Transverse colon (tissue), 4 donors: ENCODE measurements around the gene CYB5D1. TPM values are rescaled to one million over a fixed set of nuclear protein-coding genes. Genes with fewer than 3 reads are reported as not detected.

Source experiments
- DNase-seq: peaks from one replicate; pipeline ENCODE4 v3.0.0-alpha.2; 2019
- H3K27ac ChIP-seq, 4 donors: fragments of 200-600 bp; sonication (generic); 2 replicates each; pipeline ENCODE4 v1.5.1; 2016 to 2018; ENCODE audit warnings: inconsistent platforms in 4 of 4
- H3K27me3 ChIP-seq: fragments of 200-600 bp; sonication (generic); 2 replicates; pipeline ENCODE4 v1.5.1; 2017; ENCODE audit warnings: inconsistent platforms
- H3K36me3 ChIP-seq, 4 donors: fragments of 200-600 bp; sonication (generic); 2 replicates each; pipeline ENCODE4 v1.5.1; 2017 to 2019; ENCODE audit warnings: inconsistent platforms in 4 of 4
- H3K4me1 ChIP-seq, 4 donors: fragments of 200-600 bp; sonication (generic); 2 replicates each; pipeline ENCODE4 v1.5.1; 2017 to 2020; ENCODE audit warnings: inconsistent platforms in 4 of 4
- H3K4me3 ChIP-seq, 4 donors: fragments of 200-600 bp; sonication (generic); 1 replicate in 1 of 4; 2 replicates in 3 of 4; pipeline versions ENCODE4 v1.5.1 to v1.6.1; 2017 to 2019; ENCODE audit warnings: inconsistent platforms in 4 of 4
- H3K9me3 ChIP-seq, 2 donors: fragments of 200-600 bp; sonication (generic); 2 replicates each; pipeline ENCODE4 v1.5.1; 2017 to 2019; ENCODE audit warnings: inconsistent platforms in 2 of 2
- CTCF ChIP-seq, 5 experiments: fragments of 200-600 bp in 3 of 5; fragments of 450-650 bp in 2 of 5; sonication (generic) in 3 of 5; IDR thresholded peaks; 1 replicate in 2 of 5; 2 replicates in 3 of 5; pipeline ENCODE4 v1.5.1; 2016 to 2017; ENCODE audit warnings: antibody characterized with exemption in 5 of 5, inconsistent platforms in 3 of 5, mild to moderate bottlenecking in 2 of 5, moderate library complexity in 1 of 5
- EP300 ChIP-seq: sonication (generic); formaldehyde crosslinking; IDR thresholded peaks from one replicate; pipeline ENCODE4 v1.6.1; 2017; ENCODE audit warnings: antibody characterized with exemption, low read depth
- POLR2A ChIP-seq: fragments of 450-650 bp; IDR thresholded peaks from one replicate; pipeline ENCODE4 v1.6.1; 2016; ENCODE audit warnings: antibody characterized with exemption, mild to moderate bottlenecking, moderate library complexity
- POLR2AphosphoS5 ChIP-seq, 3 donors: sonication (generic); formaldehyde crosslinking; IDR thresholded peaks; one replicate each; pipeline ENCODE4 v1.6.1; 2016; ENCODE audit warnings: antibody characterized with exemption in 3 of 3
- WGBS, 2 donors: methylation state at CpG; one replicate each; pipeline ENCODE4 v1.1.5; 2018; ENCODE audit warnings: low coverage in 1 of 2; 5-methylcytosine and 5-hydroxymethylcytosine counted together
- in situ Hi-C, 4 donors: fragments of 200-750 bp; cut with MboI; loops; one replicate each; pipeline versions ENCODE4 v1.15.0 to v1.15.1; 2017; ENCODE audit warnings: low sequenced_read_pairs in 3 of 4, low pct_ligation_motif_present in 1 of 4, low pct_unique_long_range_greater_than_20kb in 1 of 4
- intact Hi-C: fragments of 100-400 bp; cut with DNase I; formaldehyde crosslinking; loops from one replicate; pipeline ENCODE4 v1.15.1; 2023; ENCODE audit warnings: low total_unique reads
- total RNA-seq, 4 donors: library from RNA; depleted of rRNA; stranded (reverse); fragments of >200 nt; gene quantifications; one replicate each; pipeline ENCODE4 v1.1.0, GENCODE V29; 2016

CYB5D1 gene
- total RNA-seq, 4 donors from 2014 or later: 4.9 to 50.4 (median 9.6) TPM; not detected in 1

- intact Hi-C loops: no loop called here
- Histone ChIP-seq H3K4me3 (no peak overlapping the region), H3K27me3 (no peaks in the 10 kb centered on the region), H3K36me3 (peaks cover 0 to 11% (median 0%) of the 10 kb centered on the region in 4 donors), H3K4me1 (peaks cover 9 to 59% (median 38%) of the 10 kb centered on the region in 4 donors), H3K9me3 (no peaks in the 10 kb centered on the region), H3K27ac (peak overlapping the region; percentile 93 to 99 (median 96))
- no peak for TF ChIP-seq EP300
- no peak for TF ChIP-seq POLR2A
- no peak for TF ChIP-seq CTCF (IDR thresholded peaks at IDR 0.05)
- no peak for TF ChIP-seq POLR2AphosphoS5 (IDR thresholded peaks at IDR 0.05)
- in situ Hi-C loops: no loop called here
- no peak for DNase-seq
- 44 to 48% methylated on average over 7 of the region's 7 CpGs for WGBS, 2 donors
These were observed 23.7 kb downstream of the CYB5D1 start for GRCh38 chr17:7881276-7882054.

GRCh38 chr17:7882068-7882467, 24.3 kb downstream of the CYB5D1 start:
- in situ Hi-C loops: no loop called here

GRCh38 chr17:7882629-7883028, 24.8 kb downstream of the CYB5D1 start:
- WGBS, 2 donors: 64 to 74% methylated on average over 3 of the region's 3 CpGs
- in situ Hi-C loops: no loop called here
- no peaks in the 10 kb centered on the region for H3K9me3 ChIP-seq
- H3K4me1 ChIP-seq: peaks cover 15 to 69% (median 47%) of the 10 kb centered on the region in 4 donors
- H3K36me3 ChIP-seq: peaks cover 0 to 11% (median 0%) of the 10 kb centered on the region in 4 donors
- no peaks in the 10 kb centered on the region for H3K27me3 ChIP-seq
- no peak for TF ChIP-seq EP300
- no peak for TF ChIP-seq POLR2A
- peak in 1 of 3 donors; percentile 7 for TF ChIP-seq POLR2AphosphoS5 (IDR thresholded peaks at IDR 0.05)
- DNase-seq: no peak
- peak overlapping the region; percentile 93 to 99 (median 96) for H3K27ac ChIP-seq
- H3K4me3 ChIP-seq: no peak overlapping the region
- intact Hi-C loops: no loop called here

More at GRCh38 chr17:7882068-7882467, 24.3 kb downstream of the CYB5D1 start:
- no peaks in the 10 kb centered on the region for H3K27me3 ChIP-seq
- peak overlapping the region; percentile 93 to 99 (median 96) for H3K27ac ChIP-seq
- H3K9me3 ChIP-seq: no peaks in the 10 kb centered on the region
- 64 to 73% methylated on average over 6 to 7 of the region's 7 CpGs for WGBS, 2 donors
- DNase-seq: no peak
- peaks cover 15 to 65% (median 44%) of the 10 kb centered on the region in 4 donors for H3K4me1 ChIP-seq
- TF ChIP-seq POLR2AphosphoS5 (IDR thresholded peaks at IDR 0.05): no peak
- no peak for TF ChIP-seq POLR2A
- TF ChIP-seq EP300: no peak
- TF ChIP-seq CTCF (IDR thresholded peaks at IDR 0.05): no peak
- peaks cover 0 to 11% (median 0%) of the 10 kb centered on the region in 4 donors for H3K36me3 ChIP-seq
- intact Hi-C loops: no loop called here
- H3K4me3 ChIP-seq: no peak overlapping the region

GRCh38 chr17:7883781-7884386, 26.1 kb downstream of the CYB5D1 start:
- TF ChIP-seq CTCF (IDR thresholded peaks at IDR 0.05) (no peak), POLR2A (no peak), POLR2AphosphoS5 (IDR thresholded peaks at IDR 0.05) (no peak), EP300 (no peak)
- H3K27me3 ChIP-seq: no peaks in the 10 kb centered on the region
- H3K4me3 ChIP-seq: peak overlapping the region in 3 of 4 donors; percentile 78 to 85 (median 83)
- no peak for DNase-seq
- H3K27ac ChIP-seq: peak overlapping the region; percentile 93 to 99 (median 96)
- H3K9me3 ChIP-seq: no peaks in the 10 kb centered on the region
- H3K36me3 ChIP-seq: peaks cover 0 to 11% (median 0%) of the 10 kb centered on the region in 4 donors
- in situ Hi-C loops (no loop called here), intact Hi-C loops (no loop called here)
- 3 to 7% methylated on average over 2 to 3 of the region's 3 CpGs for WGBS, 2 donors
- H3K4me1 ChIP-seq: peaks cover 26 to 81% (median 59%) of the 10 kb centered on the region in 4 donors
